Stomach (tissue), 9 donors: Measurements from ENCODE around the gene KCNG2. TPM values are rescaled to one million over a fixed set of nuclear protein-coding genes. Genes with fewer than 3 reads are reported as not detected.

Source experiments
- DNase-seq, 2 donors: peaks; one replicate each; pipeline versions ENCODE4 v3.0.0 to v3.0.0-alpha.2; 2013 to 2019
- H3K27ac ChIP-seq, 5 donors: fragments of 200-600 bp in 4 of 5; sonication (generic) in 4 of 5; one replicate each; pipeline ENCODE4 v1.5.1; 2013 to 2019; ENCODE audit warnings: mild to moderate bottlenecking in 1 of 5, moderate library complexity in 1 of 5
- H3K27me3 ChIP-seq, 3 donors: fragments of 200-600 bp; sonication (generic); one replicate each; pipeline ENCODE4 v1.5.1; 2017 to 2019; ENCODE audit warnings: mixed run types in 1 of 3
- H3K36me3 ChIP-seq, 4 donors: fragments of 200-600 bp; sonication (generic); 1 replicate in 3 of 4; 2 replicates in 1 of 4; pipeline ENCODE4 v1.5.1; 2016 to 2019
- H3K4me1 ChIP-seq, 4 donors: fragments of 200-600 bp; sonication (generic); one replicate each; pipeline ENCODE4 v1.5.1; 2016 to 2019
- H3K4me3 ChIP-seq, 4 donors: fragments of 200-600 bp; sonication (generic) in 3 of 4; one replicate each; pipeline ENCODE4 v1.5.1; 2016 to 2019; ENCODE audit warnings: mild to moderate bottlenecking in 1 of 4
- H3K9me3 ChIP-seq, 4 donors: fragments of 200-600 bp; sonication (generic); one replicate each; pipeline ENCODE4 v1.5.1; 2016 to 2019
- CTCF ChIP-seq, 7 experiments: fragments of 450-650 bp in 4 of 7; fragments of 200-600 bp in 3 of 7; sonication (generic) in 3 of 7; IDR thresholded peaks; one replicate each; pipeline ENCODE4 v1.5.1; 2016 to 2019; ENCODE audit warnings: antibody characterized with exemption in 7 of 7, control low read depth in 2 of 7, mild to moderate bottlenecking in 1 of 7
- EP300 ChIP-seq: sonication (generic); formaldehyde crosslinking; IDR thresholded peaks from one replicate; pipeline ENCODE4 v1.6.1; 2017; ENCODE audit warnings: antibody characterized with exemption
- POLR2A ChIP-seq, 4 donors: fragments of 450-650 bp; IDR thresholded peaks; one replicate each; pipeline ENCODE4 v1.6.1; 2016; ENCODE audit warnings: antibody characterized with exemption in 4 of 4, control low read depth in 2 of 4, mild to moderate bottlenecking in 1 of 4, moderate library complexity in 1 of 4
- POLR2AphosphoS5 ChIP-seq, 3 donors: sonication (generic); formaldehyde crosslinking; IDR thresholded peaks; one replicate each; pipeline ENCODE4 v1.6.1; 2016; ENCODE audit warnings: antibody characterized with exemption in 3 of 3
- WGBS, 5 donors: extraction: QIAGEN DNeasy Blood & Tissue Kit in 3 of 5; methylation state at CpG; one replicate each; pipeline versions ENCODE4 v1.1.5 to v1.1.7; 2013 to 2018; 5-methylcytosine and 5-hydroxymethylcytosine counted together
- intact Hi-C: fragments of 100-400 bp; cut with DNase I; formaldehyde crosslinking; loops from one replicate; pipeline ENCODE4 v1.15.1; 2023; ENCODE audit warnings: low total_unique reads
- polyA plus RNA-seq, 3 donors: library from polyadenylated mRNA; stranded (reverse); fragments of 200-250 nt; gene quantifications; one replicate each; pipeline ENCODE4 v1.2.3, GENCODE V29; 2013
- total RNA-seq, 5 donors: library from RNA; depleted of rRNA; stranded (reverse); fragments of >200 nt; gene quantifications; one replicate each; pipeline versions ENCODE4 v1.1.0 to v1.2.3, GENCODE V29; 2014 to 2016
- donor health status: healthy with polysubstance abuse.
- donor health status: Bipolar disorder and iron deficiency.
- donor health status: healthy.

KCNG2 gene
- total and polyA plus RNA-seq, 8 donors: 0.08 to 2.3 (median 0.92) TPM; not detected in 5

- Histone ChIP-seq H3K9me3 (peaks cover 0 to 6% (median 0%) of the 10 kb centered on the region in 4 donors), H3K27me3 (peaks cover 16 to 82% (median 37%) of the 10 kb centered on the region in 3 donors), H3K27ac (no peak overlapping the region), H3K4me1 (peaks cover 6 to 27% (median 11%) of the 10 kb centered on the region in 4 donors), H3K4me3 (no peak overlapping the region), H3K36me3 (no peaks in the 10 kb centered on the region)
- DNase-seq: no peak
- whole genome bisulfite sequencing, 5 donors: 89 to 96% (median 92%) methylated on average over 40 to 54 of the region's 54 CpGs
- intact Hi-C loops: no loop called here
- TF ChIP-seq CTCF (IDR thresholded peaks at IDR 0.05): no peak
- no peak for TF ChIP-seq POLR2A (IDR thresholded peaks at IDR 0.05)
- TF ChIP-seq POLR2AphosphoS5 (IDR thresholded peaks at IDR 0.05): no peak
- no peak for TF ChIP-seq EP300
Measured at GRCh38 chr18:79789091-79789891, 8.4 kb upstream of the KCNG2 start.

GRCh38 chr18:79789901-79790890, 7.5 kb upstream of the KCNG2 start:
- H3K27ac ChIP-seq: peak overlapping the region in 1 of 5 donors; percentile 61
- no peak for DNase-seq
- peaks cover 0 to 6% (median 0%) of the 10 kb centered on the region in 4 donors for H3K9me3 ChIP-seq
- TF ChIP-seq POLR2AphosphoS5 (IDR thresholded peaks at IDR 0.05) (no peak), POLR2A (IDR thresholded peaks at IDR 0.05) (no peak), EP300 (no peak), CTCF (IDR thresholded peaks at IDR 0.05) (no peak)
- intact Hi-C loops: no loop called here
- H3K27me3 ChIP-seq: peaks cover 16 to 74% (median 37%) of the 10 kb centered on the region in 3 donors
- H3K36me3 ChIP-seq: no peaks in the 10 kb centered on the region
- 77 to 80% (median 78%) methylated on average over 44 to 46 of the region's 46 CpGs for WGBS, 5 donors
- H3K4me3 ChIP-seq: no peak overlapping the region
- H3K4me1 ChIP-seq: peaks cover 6 to 27% (median 11%) of the 10 kb centered on the region in 4 donors

- 26 to 33% (median 31%) methylated on average over 21 of the region's 21 CpGs for WGBS, 5 donors
- Histone ChIP-seq H3K27ac (peak overlapping the region in 2 of 5 donors; percentile 69 to 73), H3K27me3 (peaks cover 16 to 74% (median 39%) of the 10 kb centered on the region in 3 donors), H3K4me3 (no peak overlapping the region), H3K36me3 (no peaks in the 10 kb centered on the region), H3K4me1 (peaks cover 6 to 27% (median 11%) of the 10 kb centered on the region in 4 donors), H3K9me3 (peaks cover 0 to 6% (median 0%) of the 10 kb centered on the region in 4 donors)
- TF ChIP-seq CTCF (IDR thresholded peaks at IDR 0.05): no peak
- no peak for TF ChIP-seq EP300
- peak in 2 of 3 donors; percentile 28 to 57 for TF ChIP-seq POLR2AphosphoS5 (IDR thresholded peaks at IDR 0.05)
- DNase-seq: peak; percentile 43 to 57
- intact Hi-C loops: no loop called here
Measured at GRCh38 chr18:79790996-79791972, 6.5 kb upstream of the KCNG2 start.
